ENCODE data around the gene FALEC.

FALEC gene

DNA sequence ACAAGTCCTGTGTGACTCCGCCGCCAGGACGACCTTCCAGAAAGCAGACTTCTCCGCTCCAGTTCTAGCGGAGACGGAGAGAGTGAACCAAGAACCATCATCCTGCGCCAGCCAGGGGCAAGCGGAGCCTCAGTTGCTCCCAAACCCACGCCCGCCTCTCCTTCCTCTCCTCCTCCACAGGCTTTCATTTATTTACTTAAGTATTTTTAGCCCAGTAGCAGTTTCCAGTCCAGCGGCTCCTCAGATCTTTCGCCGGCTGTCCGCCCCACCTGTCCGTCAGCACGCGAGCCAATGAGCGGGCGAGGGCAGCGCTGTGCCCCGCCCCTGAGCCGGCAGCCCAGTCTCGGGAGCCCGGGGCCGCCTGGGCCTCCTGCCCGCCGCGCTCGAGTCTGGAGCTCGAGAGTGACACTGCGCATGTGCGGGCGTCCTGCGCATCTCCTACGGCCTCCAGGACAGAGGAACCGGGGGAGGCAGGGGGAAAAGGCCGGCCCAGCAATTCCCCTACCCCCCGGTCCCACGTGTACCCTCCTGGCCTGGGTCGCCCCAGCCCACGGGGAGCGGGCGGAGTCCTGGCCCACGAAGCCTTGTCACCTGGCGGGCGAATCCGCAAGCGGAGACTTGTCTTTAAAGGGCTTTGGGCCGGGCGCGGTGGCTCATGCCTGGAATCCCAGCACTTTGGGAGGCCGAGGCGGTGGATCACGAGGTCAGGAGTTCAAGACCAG is at the start of gene FALEC:
TSS of gene FALEC (plus strand) at position 425 of the 722 bp plus-strand sequence.
- no peak for TF ChIP-seq CTCF (IDR thresholded peaks at IDR 0.05; ENCODE audit: low read depth, low read length, missing control alignments)
- peak; percentile 84 for DNase-seq (ENCODE audit: low read depth)
- H3K4me3 ChIP-seq (ENCODE audit: low read depth, low read length): peak within 1 kb of the TSS; percentile 57
- in situ Hi-C loops (cut with HindIII; ENCODE audit: low sequenced_read_pairs): no loop called here

GRCh38 chr1:150466964-150467363 is 48.6 kb upstream of the FALEC start:
- no peak for TF ChIP-seq CTCF (IDR thresholded peaks at IDR 0.05; ENCODE audit: low read depth, low read length, missing control alignments)
- DNase-seq (ENCODE audit: low read depth): no peak
- no peak overlapping the region for H3K4me3 ChIP-seq (ENCODE audit: low read depth, low read length)
- in situ Hi-C loops (cut with HindIII; ENCODE audit: low sequenced_read_pairs): no loop called here

DNA sequence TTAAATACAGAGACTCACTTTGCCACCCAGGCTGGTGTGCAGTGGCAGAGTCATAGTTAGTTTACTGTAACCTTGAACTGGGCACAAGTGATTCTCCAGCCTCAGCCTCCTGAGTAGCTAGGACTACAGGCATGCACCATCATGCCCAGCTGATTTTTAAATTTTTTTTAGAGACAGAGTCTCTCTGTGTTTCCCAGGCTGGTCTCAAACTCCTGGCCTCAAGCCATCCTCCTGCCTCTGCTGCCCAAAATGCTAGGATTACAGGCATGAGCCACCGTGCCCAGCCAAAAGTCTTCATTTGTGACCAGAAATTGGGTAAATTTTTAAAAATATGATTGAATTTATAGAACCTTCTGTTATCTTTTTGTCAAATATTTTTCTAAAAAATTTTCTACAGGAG is 46.3 kb upstream of the FALEC start:
- no peak for TF ChIP-seq CTCF (IDR thresholded peaks at IDR 0.05; ENCODE audit: low read depth, low read length, missing control alignments)
- in situ Hi-C loops (cut with HindIII; ENCODE audit: low sequenced_read_pairs): no loop called here
- H3K4me3 ChIP-seq (ENCODE audit: low read depth, low read length): no peak overlapping the region
- no peak for DNase-seq (ENCODE audit: low read depth)

GRCh38 chr1:150472601-150473200 is 42.9 kb upstream of the FALEC start:
- TF ChIP-seq CTCF (IDR thresholded peaks at IDR 0.05; ENCODE audit: low read depth, low read length, missing control alignments): no peak
- in situ Hi-C loops (cut with HindIII; ENCODE audit: low sequenced_read_pairs): no loop called here
- no peak for DNase-seq (ENCODE audit: low read depth)
- H3K4me3 ChIP-seq (ENCODE audit: low read depth, low read length): no peak overlapping the region

- no peak overlapping the region for H3K4me3 ChIP-seq (ENCODE audit: low read depth, low read length)
- TF ChIP-seq CTCF (IDR thresholded peaks at IDR 0.05; ENCODE audit: low read depth, low read length, missing control alignments): no peak
- in situ Hi-C loops (cut with HindIII; ENCODE audit: low sequenced_read_pairs): no loop called here
- no peak for DNase-seq (ENCODE audit: low read depth)
These were observed 41.9 kb upstream of the FALEC start for GRCh38 chr1:150473659-150474058.

- H3K4me3 ChIP-seq (ENCODE audit: low read depth, low read length): no peak overlapping the region
- DNase-seq (ENCODE audit: low read depth): no peak
- in situ Hi-C loops (cut with HindIII; ENCODE audit: low sequenced_read_pairs): no loop called here
- no peak for TF ChIP-seq CTCF (IDR thresholded peaks at IDR 0.05; ENCODE audit: low read depth, low read length, missing control alignments)
These were observed 40.7 kb upstream of the FALEC start for GRCh38 chr1:150474869-150475268.
